Muscle of leg (tissue), 16 donors: ENCODE data around the gene G6PC2. TPM values are rescaled to one million over a fixed set of nuclear protein-coding genes. Genes with fewer than 3 reads are reported as not detected.
"Not testable (repeated sequence)": the region's sequence is repeated elsewhere in the genome, so short reads cannot be mapped to it uniquely, and the experiment has no call there.

Experiments used
- DNase-seq: peaks from one replicate; pipeline ENCODE4 v3.0.0; 2013
- H3K27ac ChIP-seq: one replicate; pipeline ENCODE4 v1.5.1; 2013; ENCODE audit warnings: mild to moderate bottlenecking, low read length, control low read depth
- H3K27me3 ChIP-seq: one replicate; pipeline ENCODE4 v1.6.1; 2013; ENCODE audit warnings: low read length; ENCODE audit not compliant: control insufficient read depth, insufficient read depth
- H3K36me3 ChIP-seq: one replicate; pipeline ENCODE4 v1.6.1; 2013; ENCODE audit warnings: low read length; ENCODE audit not compliant: control insufficient read depth, insufficient read depth
- H3K4me1 ChIP-seq: one replicate; pipeline ENCODE4 v1.6.1; 2013; ENCODE audit warnings: low read length; ENCODE audit not compliant: control insufficient read depth, insufficient read depth
- H3K4me3 ChIP-seq: one replicate; pipeline ENCODE4 v1.5.1; 2013; ENCODE audit warnings: low read length, control low read depth
- H3K9me3 ChIP-seq: replicated peaks from 2 replicates; pipeline ENCODE4 v1.6.1; 2013; ENCODE audit warnings: low read depth, low read length; ENCODE audit not compliant: control insufficient read depth
- WGBS: methylation state at CpG from one replicate; pipeline ENCODE4 v1.1.5; 2013; ENCODE audit warnings: missing lambda C conversion rate; ENCODE audit not compliant: insufficient coverage; 5-methylcytosine and 5-hydroxymethylcytosine counted together
- long read RNA-seq, 11 donors: transcript quantifications; one replicate each; lab custom pipeline, GENCODE V29; 2026
- polyA plus RNA-seq, 8 donors: library from polyadenylated mRNA; unstranded; fragments of 120-200 nt; gene quantifications; one replicate each; pipeline versions ENCODE4 v1.2.1 to v1.2.3, GENCODE V29; 2013; ENCODE audit warnings: inconsistent platforms in 1 of 8, low replicate concordance in 1 of 8; ENCODE audit not compliant: insufficient read length in 8 of 8, insufficient read depth in 1 of 8
- total RNA-seq: library from RNA; stranded (reverse); fragments of 120-200 nt; gene quantifications from one replicate; pipeline ENCODE4 v1.2.4, GENCODE V29; 2013

The G6PC2 gene, protein sequence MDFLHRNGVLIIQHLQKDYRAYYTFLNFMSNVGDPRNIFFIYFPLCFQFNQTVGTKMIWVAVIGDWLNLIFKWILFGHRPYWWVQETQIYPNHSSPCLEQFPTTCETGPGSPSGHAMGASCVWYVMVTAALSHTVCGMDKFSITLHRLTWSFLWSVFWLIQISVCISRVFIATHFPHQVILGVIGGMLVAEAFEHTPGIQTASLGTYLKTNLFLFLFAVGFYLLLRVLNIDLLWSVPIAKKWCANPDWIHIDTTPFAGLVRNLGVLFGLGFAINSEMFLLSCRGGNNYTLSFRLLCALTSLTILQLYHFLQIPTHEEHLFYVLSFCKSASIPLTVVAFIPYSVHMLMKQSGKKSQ
- not detected for total RNA-seq
- under 1 TPM in 1 of 8 donors, not detected in 7; 0.04 TPM for polyA plus RNA-seq
- long read RNA-seq, donor 1 = 0 reads
- long read RNA-seq, donor 2 = 0 reads
- long read RNA-seq, donor 3 = 0 reads
- long read RNA-seq, donor 4 = 0 reads
- long read RNA-seq, donor 5 = 0 reads
- long read RNA-seq, donor 6 = 0 reads
- long read RNA-seq, donor 7 = 0 reads
- long read RNA-seq, donor 8 = 0 reads
- long read RNA-seq, donor 9 = 0 reads
- long read RNA-seq, donor 10 = 0 reads
- long read RNA-seq, donor 11 = 0 reads

DNA sequence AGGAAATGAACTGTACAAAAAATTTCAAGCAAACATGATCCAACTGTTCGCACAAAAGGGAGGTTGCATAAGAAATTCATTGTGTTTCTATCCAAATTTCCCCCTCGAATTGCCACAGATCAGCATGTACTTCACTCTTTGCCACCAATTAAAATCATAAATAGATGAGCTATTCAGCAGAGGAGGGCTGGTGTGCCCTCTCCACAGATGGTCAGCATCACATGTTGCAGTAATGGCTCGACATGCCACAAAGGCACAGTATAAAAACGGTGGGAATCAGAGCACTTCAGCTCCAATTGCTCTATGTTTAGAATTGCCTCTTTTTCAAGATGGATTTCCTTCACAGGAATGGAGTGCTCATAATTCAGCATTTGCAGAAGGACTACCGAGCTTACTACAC lies at the start of gene G6PC2:
Gene G6PC2 (plus strand): TSS at position 289 of the 400 bp plus-strand sequence. CDS start 41 bp downstream, at position 330.
- Histone ChIP-seq H3K9me3 (no peaks in the 10 kb centered on the region), H3K4me1 (no peaks in the 10 kb centered on the region), H3K27me3 (no peaks in the 10 kb centered on the region), H3K4me3 (no peak within 1 kb of the TSS), H3K27ac (no peak within 1 kb of the TSS), H3K36me3 (no peaks in the 10 kb centered on the region)
- no peak for DNase-seq
- WGBS = 81% methylated on average over 3 of the region's 5 CpGs

GRCh38 chr2:168851674-168852320 lies 49.3 kb upstream of the G6PC2 start:
- peaks cover 3% of the 10 kb centered on the region for H3K36me3 ChIP-seq
- H3K9me3 ChIP-seq = no peaks in the 10 kb centered on the region
- H3K4me3 ChIP-seq = no peak overlapping the region
- no peaks in the 10 kb centered on the region for H3K27me3 ChIP-seq
- WGBS = no CpG with 5 or more reads among the region's 5 CpGs
- DNase-seq = peak; percentile 19
- no peak overlapping the region for H3K27ac ChIP-seq
- no peaks in the 10 kb centered on the region for H3K4me1 ChIP-seq

DNA sequence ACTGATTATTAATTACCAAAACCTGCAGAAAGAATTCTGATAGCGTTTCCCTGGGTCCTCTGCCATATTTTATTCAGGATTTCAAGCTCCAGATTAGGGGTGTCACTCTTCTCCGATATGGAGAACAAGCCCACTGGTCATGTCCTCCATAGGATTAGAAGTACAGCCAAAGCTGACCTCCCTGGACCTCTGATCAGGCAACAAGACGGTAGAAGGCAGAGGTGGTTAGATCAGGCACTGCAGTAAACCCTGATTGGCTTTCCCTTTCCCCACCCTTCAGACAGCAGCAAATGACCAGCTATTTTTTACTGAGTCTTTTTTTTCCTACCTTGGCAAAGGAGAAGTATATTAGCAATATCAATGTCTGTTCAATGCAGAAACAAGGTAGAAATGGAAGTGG lies 48.6 kb upstream of the G6PC2 start:
- H3K4me3 ChIP-seq = no peak overlapping the region
- no peaks in the 10 kb centered on the region for H3K27me3 ChIP-seq
- H3K36me3 ChIP-seq = peaks cover 3% of the 10 kb centered on the region
- DNase-seq = no peak
- no peaks in the 10 kb centered on the region for H3K4me1 ChIP-seq
- H3K9me3 ChIP-seq = no peaks in the 10 kb centered on the region
- H3K27ac ChIP-seq = no peak overlapping the region
- WGBS = no CpG with 5 or more reads among the region's 3 CpGs

GRCh38 chr2:168853471-168853870 lies 47.6 kb upstream of the G6PC2 start:
- Histone ChIP-seq H3K36me3 (peaks cover 6% of the 10 kb centered on the region), H3K4me1 (no peaks in the 10 kb centered on the region), H3K4me3 (no peak overlapping the region), H3K27ac (no peak overlapping the region), H3K9me3 (no peaks in the 10 kb centered on the region), H3K27me3 (no peaks in the 10 kb centered on the region)
- no peak for DNase-seq
- WGBS = no CpG with 5 or more reads among the region's 1 CpG

GRCh38 chr2:168854651-168855050 lies 46.4 kb upstream of the G6PC2 start:
- no peaks in the 10 kb centered on the region for H3K27me3 ChIP-seq
- H3K4me1 ChIP-seq = no peaks in the 10 kb centered on the region
- peaks cover 6% of the 10 kb centered on the region for H3K36me3 ChIP-seq
- no peak overlapping the region for H3K27ac ChIP-seq
- no peaks in the 10 kb centered on the region for H3K9me3 ChIP-seq
- no peak for DNase-seq
- H3K4me3 ChIP-seq = no peak overlapping the region
- 100% methylated on average over 1 of the region's 5 CpGs for WGBS

GRCh38 chr2:168855601-168856000 lies 45.5 kb upstream of the G6PC2 start:
- no peaks in the 10 kb centered on the region for H3K27me3 ChIP-seq
- H3K27ac ChIP-seq = no peak overlapping the region
- H3K4me1 ChIP-seq = no peaks in the 10 kb centered on the region
- no peak overlapping the region for H3K4me3 ChIP-seq
- H3K36me3 ChIP-seq = peaks cover 4% of the 10 kb centered on the region
- no CpG with 5 or more reads among the region's 3 CpGs for WGBS
- no peak for DNase-seq
- no peaks in the 10 kb centered on the region for H3K9me3 ChIP-seq

- WGBS = no CpG with 5 or more reads among the region's 2 CpGs
- no peaks in the 10 kb centered on the region for H3K4me1 ChIP-seq
- DNase-seq = no peak
- H3K4me3 ChIP-seq = no peak overlapping the region
- H3K9me3 ChIP-seq = no peaks in the 10 kb centered on the region
- H3K27ac ChIP-seq = no peak overlapping the region
- H3K27me3 ChIP-seq = no peaks in the 10 kb centered on the region
- H3K36me3 ChIP-seq = peaks cover 6% of the 10 kb centered on the region
Observed at GRCh38 chr2:168858146-168858545, 42.9 kb upstream of the G6PC2 start.

DNA sequence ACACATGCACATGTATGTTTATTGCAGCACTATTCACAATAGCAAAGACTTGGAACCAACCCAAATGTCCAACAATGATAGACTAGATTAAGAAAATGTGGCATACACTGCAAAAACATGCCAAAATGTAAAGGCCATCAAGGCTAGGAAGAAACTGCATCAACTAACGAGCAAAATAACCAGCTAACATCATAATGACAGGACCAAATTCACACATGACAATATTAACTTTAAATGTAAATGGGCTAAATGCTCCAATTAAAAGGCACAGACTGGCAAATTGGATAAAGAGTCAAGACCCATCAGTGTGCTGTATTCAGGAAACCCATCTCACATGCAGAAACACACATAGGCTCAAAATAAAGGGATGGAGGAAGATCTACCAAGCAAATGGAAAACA lies 33.9 kb upstream of the G6PC2 start:
- not testable (repeated sequence) for H3K9me3 ChIP-seq, H3K4me1 ChIP-seq, DNase-seq, H3K27me3 ChIP-seq, H3K4me3 ChIP-seq, H3K27ac ChIP-seq
- peaks cover 13% of the 10 kb centered on the region for H3K36me3 ChIP-seq
- no CpG with 5 or more reads among the region's 1 CpG for WGBS

DNA sequence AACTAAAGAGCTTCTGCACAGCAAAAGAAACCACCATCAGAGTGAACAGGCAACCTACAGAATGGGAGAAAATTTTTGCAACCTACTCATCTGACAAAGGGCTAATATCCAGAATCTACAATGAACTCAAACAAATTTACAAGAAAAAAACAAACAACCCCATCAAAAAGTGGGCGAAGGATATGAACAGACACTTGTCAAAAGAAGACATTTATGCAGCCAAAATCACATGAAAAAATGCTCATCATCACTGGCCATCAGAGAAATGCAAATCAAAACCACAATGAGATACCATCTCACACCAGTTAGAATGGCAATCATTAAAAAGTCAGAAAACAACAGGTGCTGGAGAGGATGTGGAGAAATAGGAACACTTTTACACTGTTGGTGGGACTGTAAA lies 30.7 kb upstream of the G6PC2 start:
- not testable (repeated sequence) for H3K27ac ChIP-seq, H3K4me3 ChIP-seq
- no CpG with 5 or more reads among the region's 1 CpG for WGBS

DNA sequence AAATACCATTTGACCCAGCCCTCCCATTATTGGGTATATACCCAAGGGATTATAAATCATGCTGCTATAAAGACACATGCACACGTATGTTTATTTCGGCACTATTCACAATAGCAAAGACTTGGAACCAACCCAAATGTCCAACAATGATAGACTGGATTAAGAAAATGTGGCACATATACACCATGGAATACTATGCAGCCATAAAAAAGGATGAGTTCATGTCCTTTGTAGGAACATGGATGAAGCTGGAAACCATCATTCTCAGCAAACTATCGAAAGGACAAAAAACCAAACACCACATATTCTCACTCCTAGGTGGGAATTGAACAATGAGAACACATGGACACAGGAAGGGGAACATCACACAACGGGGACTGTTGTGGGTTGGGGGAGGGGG lies 30.3 kb upstream of the G6PC2 start:
- not testable (repeated sequence) for H3K36me3 ChIP-seq, H3K27ac ChIP-seq, H3K9me3 ChIP-seq, H3K4me3 ChIP-seq, DNase-seq, H3K27me3 ChIP-seq, H3K4me1 ChIP-seq
- WGBS = no CpG with 5 or more reads among the region's 4 CpGs

More for the DNA sequence above, 30.7 kb upstream of the G6PC2 start:
- DNase-seq, H3K27me3 ChIP-seq, H3K4me1 ChIP-seq, H3K36me3 ChIP-seq, H3K9me3 ChIP-seq: not testable (repeated sequence)
